ENCODE measurements around the gene RPGRIP1L.

RPGRIP1L gene

GRCh38 chr16:53600616-53601015 is 103.0 kb downstream of the RPGRIP1L start:
- in situ Hi-C loops (cut with HindIII; ENCODE audit: low pct_unique_long_range_greater_than_20kb, low sequenced_read_pairs), result no loop called here
- TF ChIP-seq JUND (IDR thresholded peaks at IDR 0.05; ENCODE audit: low read depth), result no peak
- DNase-seq (ENCODE audit: low read depth in 1 of 2, low spot score in 1 of 2), result no peak

DNA sequence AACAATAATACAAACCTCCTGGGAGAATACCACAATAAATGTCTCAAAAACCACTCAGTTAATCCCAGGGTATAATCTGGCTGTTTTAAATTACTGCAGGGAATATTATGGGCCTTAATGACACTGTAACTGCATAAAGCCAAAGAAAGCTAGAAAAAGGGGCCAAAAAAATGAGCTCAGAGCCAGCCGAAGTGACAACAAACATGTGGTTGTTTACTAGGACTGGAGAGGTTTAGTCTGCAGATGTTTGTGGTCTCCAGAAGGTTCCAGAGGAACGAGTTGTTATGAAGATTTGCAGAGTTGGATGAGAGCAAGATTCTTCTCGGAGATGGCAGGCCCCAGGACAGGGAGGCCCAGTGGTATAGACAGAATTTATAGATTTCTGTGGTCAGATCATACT is 103.5 kb downstream of the RPGRIP1L start:
- no peak for TF ChIP-seq JUND (IDR thresholded peaks at IDR 0.05; ENCODE audit: low read depth)
- in situ Hi-C loops (cut with HindIII; ENCODE audit: low pct_unique_long_range_greater_than_20kb, low sequenced_read_pairs), result no loop called here
- DNase-seq (ENCODE audit: low read depth in 1 of 2, low spot score in 1 of 2), result no peak

- TF ChIP-seq JUND (IDR thresholded peaks at IDR 0.05; ENCODE audit: low read depth), result no peak
- in situ Hi-C loops (cut with HindIII; ENCODE audit: low pct_unique_long_range_greater_than_20kb, low sequenced_read_pairs), result no loop called here
- no peak for DNase-seq (ENCODE audit: low read depth in 1 of 2, low spot score in 1 of 2)
These were observed 104.1 kb downstream of the RPGRIP1L start for GRCh38 chr16:53599548-53599947.

DNA sequence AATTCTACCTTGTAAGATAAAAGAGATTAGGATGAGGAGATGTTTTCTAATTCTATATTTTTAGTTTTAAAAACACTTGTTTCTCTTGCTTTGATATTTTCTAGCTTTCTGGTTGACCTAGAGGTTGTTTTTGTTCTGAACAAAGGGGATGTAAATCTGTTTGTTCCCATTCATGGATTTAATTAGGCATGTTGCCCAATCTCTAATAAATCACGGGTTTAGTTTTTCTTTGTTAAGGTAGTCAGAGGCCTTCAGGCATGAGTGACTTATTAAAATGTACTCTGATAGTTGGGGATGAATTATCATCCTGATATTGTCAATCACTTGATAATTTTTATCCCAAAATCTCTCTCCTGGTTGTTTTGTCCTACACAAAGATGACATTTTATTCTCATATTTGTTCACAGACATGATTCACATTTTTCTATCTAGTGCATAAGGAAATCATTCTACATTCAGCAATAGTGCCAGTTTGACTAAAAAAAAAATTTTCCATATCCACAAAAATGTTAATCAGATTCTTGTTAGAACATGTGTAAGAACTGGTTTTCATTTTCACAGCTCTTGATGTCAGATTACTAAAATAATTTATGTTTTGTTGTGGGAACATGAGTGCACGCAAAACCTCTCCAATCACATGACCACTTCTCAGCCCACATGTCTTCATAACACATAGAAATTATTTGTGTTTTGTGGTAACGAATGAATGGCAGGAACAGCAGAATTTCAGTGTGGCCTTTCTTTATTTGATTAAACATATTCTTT is 105.0 kb downstream of the RPGRIP1L start:
- DNase-seq (ENCODE audit: low read depth in 1 of 2, low spot score in 1 of 2), result no peak
- no peak for TF ChIP-seq JUND (IDR thresholded peaks at IDR 0.05; ENCODE audit: low read depth)
- in situ Hi-C loops (cut with HindIII; ENCODE audit: low pct_unique_long_range_greater_than_20kb, low sequenced_read_pairs), result no loop called here

DNA sequence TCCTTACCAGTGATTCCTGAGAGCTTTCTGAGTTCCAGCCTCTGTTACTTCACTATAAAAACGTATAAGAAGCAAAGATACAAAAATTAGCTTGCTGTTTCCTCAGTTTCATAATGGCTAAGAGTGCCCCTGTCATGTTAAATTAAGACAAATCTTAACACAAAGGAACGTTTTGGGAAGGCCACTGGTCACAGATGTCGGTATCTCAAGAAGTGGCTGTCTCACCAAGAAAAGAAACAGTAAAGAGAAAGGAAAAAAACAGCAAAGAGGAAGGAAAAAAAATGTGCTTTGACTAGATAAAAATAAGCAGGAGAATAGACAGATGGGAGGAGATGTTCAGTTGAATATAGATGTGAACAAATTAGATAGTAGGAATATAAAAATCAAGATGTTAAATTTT is 105.9 kb downstream of the RPGRIP1L start:
- no peak for DNase-seq (ENCODE audit: low read depth in 1 of 2, low spot score in 1 of 2)
- in situ Hi-C loops (cut with HindIII; ENCODE audit: low pct_unique_long_range_greater_than_20kb, low sequenced_read_pairs), result no loop called here

GRCh38 chr16:53588081-53588648 is 115.5 kb downstream of the RPGRIP1L start:
- TF ChIP-seq JUND (IDR thresholded peaks at IDR 0.05; ENCODE audit: low read depth), result no peak
- no peak for DNase-seq (ENCODE audit: low read depth in 1 of 2, low spot score in 1 of 2)
- in situ Hi-C loops (cut with HindIII; ENCODE audit: low pct_unique_long_range_greater_than_20kb, low sequenced_read_pairs), result no loop called here

More for the DNA sequence above, 105.9 kb downstream of the RPGRIP1L start:
- TF ChIP-seq JUND (IDR thresholded peaks at IDR 0.05; ENCODE audit: low read depth), result no peak

GRCh38 chr16:53583401-53583800 is 120.3 kb downstream of the RPGRIP1L start:
- no peak for DNase-seq (ENCODE audit: low read depth in 1 of 2, low spot score in 1 of 2)
- in situ Hi-C loops (cut with HindIII; ENCODE audit: low pct_unique_long_range_greater_than_20kb, low sequenced_read_pairs), result no loop called here
- TF ChIP-seq JUND (IDR thresholded peaks at IDR 0.05; ENCODE audit: low read depth), result no peak

- DNase-seq (ENCODE audit: low read depth in 1 of 2, low spot score in 1 of 2), result no peak
- in situ Hi-C loops (cut with HindIII; ENCODE audit: low pct_unique_long_range_greater_than_20kb, low sequenced_read_pairs), result no loop called here
- TF ChIP-seq JUND (IDR thresholded peaks at IDR 0.05; ENCODE audit: low read depth), result no peak
These were observed 121.9 kb downstream of the RPGRIP1L start for GRCh38 chr16:53581784-53582183.

DNA sequence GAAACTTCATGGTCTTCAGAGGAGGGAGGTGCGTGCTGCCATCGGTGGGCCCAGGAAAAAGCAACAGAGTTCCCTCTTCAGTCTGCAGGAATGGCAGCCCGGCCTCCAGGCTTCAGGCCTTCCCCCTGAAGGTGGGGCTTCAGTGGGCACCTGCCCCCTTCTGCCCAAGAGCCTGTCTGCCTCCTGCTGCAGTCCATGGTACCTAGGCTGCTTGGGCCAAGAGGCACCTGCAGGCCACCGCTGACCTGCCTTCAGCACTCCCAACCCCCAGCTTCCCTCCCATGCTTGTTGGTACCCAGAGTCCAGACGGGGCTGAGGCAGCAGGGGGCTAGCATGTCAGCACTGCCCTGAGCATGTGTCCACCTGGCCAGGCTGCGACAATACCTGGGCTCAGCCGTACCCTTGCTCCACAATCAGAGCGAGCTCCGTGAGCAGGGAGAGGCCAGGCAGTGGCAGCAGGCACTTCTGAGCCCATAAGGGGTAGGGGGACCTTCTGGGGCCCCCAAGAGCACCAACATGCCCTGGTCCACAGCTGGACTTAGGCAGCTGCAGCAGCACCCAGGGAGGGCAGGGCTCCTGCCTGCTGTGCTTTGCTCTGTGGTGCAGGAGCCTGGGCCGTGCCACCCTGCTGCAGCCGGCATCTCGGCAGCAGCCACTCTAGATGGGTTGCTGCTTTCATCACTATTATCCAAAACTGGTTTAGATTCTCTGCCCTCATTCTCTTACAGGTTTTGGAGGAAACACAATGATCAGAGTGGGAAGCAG is 123.4 kb downstream of the RPGRIP1L start:
- in situ Hi-C loops (cut with HindIII; ENCODE audit: low pct_unique_long_range_greater_than_20kb, low sequenced_read_pairs), result no loop called here
- TF ChIP-seq JUND (IDR thresholded peaks at IDR 0.05; ENCODE audit: low read depth), result no peak
- DNase-seq (ENCODE audit: low read depth in 1 of 2, low spot score in 1 of 2), result no peak

DNA sequence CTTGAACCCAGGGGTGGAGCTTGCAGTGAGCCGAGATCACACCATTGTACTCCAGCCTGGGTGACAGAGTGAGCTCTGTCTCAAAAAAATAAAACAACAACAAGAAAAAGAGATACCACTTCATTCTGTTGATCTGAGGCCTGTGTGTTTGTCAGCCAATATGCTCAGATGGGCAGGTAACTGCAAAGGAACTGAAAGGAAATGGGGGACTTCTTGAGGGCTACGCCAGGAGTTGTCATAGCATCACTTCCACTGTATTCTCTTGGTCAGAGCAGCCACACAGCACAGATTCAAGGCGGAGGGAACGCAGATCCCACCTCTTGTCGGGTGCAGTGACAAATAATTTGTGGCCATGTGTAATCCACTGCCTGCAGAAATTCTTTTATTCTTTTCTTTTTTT is 126.8 kb downstream of the RPGRIP1L start:
- in situ Hi-C loops (cut with HindIII; ENCODE audit: low pct_unique_long_range_greater_than_20kb, low sequenced_read_pairs), result no loop called here
- no peak for DNase-seq (ENCODE audit: low read depth in 1 of 2, low spot score in 1 of 2)
- no peak for TF ChIP-seq JUND (IDR thresholded peaks at IDR 0.05; ENCODE audit: low read depth)

DNA sequence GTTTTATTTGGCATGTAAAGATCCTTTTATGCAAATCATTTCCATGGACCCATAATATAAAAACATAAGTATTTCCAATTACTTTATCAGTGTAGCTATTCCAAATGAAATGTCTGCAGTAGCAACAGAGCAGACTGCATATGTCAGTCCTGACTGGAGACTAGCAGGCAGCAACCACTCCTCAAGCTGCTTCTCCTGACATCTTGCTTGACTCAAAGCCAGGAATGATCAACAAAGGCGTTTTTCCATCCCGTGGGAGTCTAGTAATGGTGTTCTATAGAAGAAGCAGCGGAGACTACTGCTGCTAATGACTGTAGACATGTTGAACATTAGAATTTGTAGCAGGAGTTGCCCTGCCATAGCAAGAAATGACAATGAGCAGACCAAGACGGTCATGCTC is 127.4 kb downstream of the RPGRIP1L start:
- DNase-seq (ENCODE audit: low read depth in 1 of 2, low spot score in 1 of 2), result no peak
- in situ Hi-C loops (cut with HindIII; ENCODE audit: low pct_unique_long_range_greater_than_20kb, low sequenced_read_pairs), result no loop called here
- no peak for TF ChIP-seq JUND (IDR thresholded peaks at IDR 0.05; ENCODE audit: low read depth)

DNA sequence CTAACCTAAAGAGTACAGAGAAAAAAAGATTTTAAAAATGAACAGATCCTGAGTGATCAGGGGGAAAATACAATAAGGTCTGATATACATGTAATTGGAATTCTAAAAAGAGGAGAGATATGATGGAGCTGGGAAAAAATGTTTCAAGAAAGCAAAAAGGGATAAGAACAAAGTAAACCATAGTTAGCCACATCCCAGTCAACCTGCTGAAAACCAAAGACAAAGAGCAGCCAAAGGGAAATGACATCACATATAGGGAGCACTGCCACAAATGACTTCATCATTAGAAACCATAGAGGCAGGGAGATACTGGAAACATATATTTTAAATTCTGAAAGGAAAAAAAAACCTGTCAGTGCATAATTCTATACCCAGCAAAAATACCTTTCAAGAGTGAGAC is 131.9 kb downstream of the RPGRIP1L start:
- no peak for DNase-seq (ENCODE audit: low read depth in 1 of 2, low spot score in 1 of 2)
- in situ Hi-C loops (cut with HindIII; ENCODE audit: low pct_unique_long_range_greater_than_20kb, low sequenced_read_pairs), result no loop called here
- no peak for TF ChIP-seq JUND (IDR thresholded peaks at IDR 0.05; ENCODE audit: low read depth)

All from T47D (cell line).